Esophagus (tissue), 2 donors: ENCODE measurements around the gene COMMD1. TPM values are rescaled to one million over a fixed set of nuclear protein-coding genes. Genes with fewer than 3 reads are reported as not detected.
"Not testable (repeated sequence)": the region's sequence is repeated elsewhere in the genome, so short reads cannot be mapped to it uniquely, and the experiment has no call there.

Source experiments
- H3K27ac ChIP-seq, 2 donors: one replicate each; pipeline ENCODE4 v1.5.1; 2013; ENCODE audit warnings: low read depth in 2 of 2, mild to moderate bottlenecking in 2 of 2, inconsistent platforms in 1 of 2, low read length in 1 of 2, moderate library complexity in 1 of 2
- H3K27me3 ChIP-seq, 2 donors: one replicate each; pipeline ENCODE4 v1.6.1; 2013; ENCODE audit warnings: low read length in 2 of 2, control low read depth in 1 of 2, mild to moderate bottlenecking in 1 of 2; ENCODE audit not compliant: insufficient read depth in 2 of 2, control insufficient read depth in 1 of 2
- H3K36me3 ChIP-seq, 2 donors: one replicate each; pipeline ENCODE4 v1.6.1; 2013; ENCODE audit warnings: low read length in 1 of 2; ENCODE audit not compliant: control insufficient read depth in 2 of 2, insufficient read depth in 2 of 2
- H3K4me1 ChIP-seq, 2 donors: one replicate each; pipeline ENCODE4 v1.6.1; 2013; ENCODE audit warnings: low read length in 1 of 2; ENCODE audit not compliant: control insufficient read depth in 2 of 2, insufficient read depth in 2 of 2
- H3K4me3 ChIP-seq, 2 donors: one replicate each; pipeline ENCODE4 v1.5.1; 2013; ENCODE audit warnings: low read length in 2 of 2, mild to moderate bottlenecking in 2 of 2, low read depth in 1 of 2, moderate library complexity in 1 of 2
- H3K9me3 ChIP-seq, 2 donors: one replicate each; pipeline ENCODE4 v1.6.1; 2013; ENCODE audit warnings: mild to moderate bottlenecking in 2 of 2, low read depth in 1 of 2, low read length in 1 of 2, moderate library complexity in 1 of 2; ENCODE audit not compliant: control insufficient read depth in 2 of 2, insufficient read depth in 1 of 2
- WGBS, 2 donors: extraction: QIAGEN DNeasy Blood & Tissue Kit; methylation state at CpG; one replicate each; pipeline ENCODE4 v1.1.7; 2013; 5-methylcytosine and 5-hydroxymethylcytosine counted together
- polyA plus RNA-seq, 2 donors: library from polyadenylated mRNA; stranded (reverse); fragments of 200-250 nt; gene quantifications; one replicate each; pipeline ENCODE4 v1.2.3, GENCODE V29; 2013
- donor health status: healthy with polysubstance abuse.
- donor health status: Bipolar disorder and iron deficiency.

COMMD1 gene
- polyA plus RNA-seq, 2 donors: 36.7 to 49.2 TPM

DNA sequence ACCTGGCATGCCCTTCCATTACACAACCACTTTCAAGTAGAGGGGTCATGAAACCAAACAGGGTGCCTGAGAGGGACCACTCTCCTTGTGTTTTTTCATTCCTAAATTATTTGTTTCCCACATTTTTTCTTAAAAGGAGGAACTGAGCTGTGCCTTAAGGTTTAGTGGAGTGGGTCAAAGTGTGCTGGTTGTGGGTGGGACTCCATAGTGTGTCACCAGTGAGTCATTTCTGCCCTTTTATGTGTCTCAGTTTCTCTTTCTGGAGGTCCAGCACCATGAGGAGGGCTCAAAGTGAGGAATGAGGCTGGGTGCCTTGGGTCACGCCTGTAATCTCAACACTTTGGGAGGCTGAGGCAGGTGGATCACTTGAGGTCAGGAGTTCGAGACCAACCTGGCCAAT, 37.8 kb downstream of the COMMD1 start:
- no peaks in the 10 kb centered on the region for H3K9me3 ChIP-seq
- 97 to 98% methylated on average over 2 of the region's 2 CpGs for WGBS, 2 donors
- no peak overlapping the region for H3K4me3 ChIP-seq
- H3K4me1 ChIP-seq: no peaks in the 10 kb centered on the region
- H3K27ac ChIP-seq: no peak overlapping the region
- H3K27me3 ChIP-seq: no peaks in the 10 kb centered on the region
- H3K36me3 ChIP-seq: no peaks in the 10 kb centered on the region

DNA sequence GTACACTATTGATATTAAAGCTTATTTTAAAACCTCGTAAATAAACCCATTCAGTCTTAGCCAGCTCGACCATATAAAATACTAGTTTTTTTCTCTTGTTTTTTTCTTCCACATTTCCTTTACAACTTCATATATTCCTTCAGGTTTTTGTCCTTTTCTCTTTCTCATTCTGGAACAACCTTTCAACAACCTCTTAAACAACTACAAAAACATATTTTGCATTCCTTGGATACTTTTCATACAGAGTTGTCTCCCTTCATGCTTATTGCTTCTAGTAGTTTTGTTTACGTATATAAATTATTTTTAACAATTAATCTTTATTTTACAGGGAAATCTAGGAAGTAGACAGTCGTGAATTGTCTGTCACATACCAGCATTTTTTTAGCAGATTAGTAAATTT, 41.2 kb downstream of the COMMD1 start:
- Histone ChIP-seq H3K4me1 (peaks cover 0 to 2% of the 10 kb centered on the region in 2 donors), H3K27me3 (no peaks in the 10 kb centered on the region), H3K9me3 (no peaks in the 10 kb centered on the region), H3K4me3 (no peak overlapping the region), H3K36me3 (no peaks in the 10 kb centered on the region), H3K27ac (no peak overlapping the region)
- WGBS, 2 donors: 79 to 80% methylated on average over 4 of the region's 4 CpGs

DNA sequence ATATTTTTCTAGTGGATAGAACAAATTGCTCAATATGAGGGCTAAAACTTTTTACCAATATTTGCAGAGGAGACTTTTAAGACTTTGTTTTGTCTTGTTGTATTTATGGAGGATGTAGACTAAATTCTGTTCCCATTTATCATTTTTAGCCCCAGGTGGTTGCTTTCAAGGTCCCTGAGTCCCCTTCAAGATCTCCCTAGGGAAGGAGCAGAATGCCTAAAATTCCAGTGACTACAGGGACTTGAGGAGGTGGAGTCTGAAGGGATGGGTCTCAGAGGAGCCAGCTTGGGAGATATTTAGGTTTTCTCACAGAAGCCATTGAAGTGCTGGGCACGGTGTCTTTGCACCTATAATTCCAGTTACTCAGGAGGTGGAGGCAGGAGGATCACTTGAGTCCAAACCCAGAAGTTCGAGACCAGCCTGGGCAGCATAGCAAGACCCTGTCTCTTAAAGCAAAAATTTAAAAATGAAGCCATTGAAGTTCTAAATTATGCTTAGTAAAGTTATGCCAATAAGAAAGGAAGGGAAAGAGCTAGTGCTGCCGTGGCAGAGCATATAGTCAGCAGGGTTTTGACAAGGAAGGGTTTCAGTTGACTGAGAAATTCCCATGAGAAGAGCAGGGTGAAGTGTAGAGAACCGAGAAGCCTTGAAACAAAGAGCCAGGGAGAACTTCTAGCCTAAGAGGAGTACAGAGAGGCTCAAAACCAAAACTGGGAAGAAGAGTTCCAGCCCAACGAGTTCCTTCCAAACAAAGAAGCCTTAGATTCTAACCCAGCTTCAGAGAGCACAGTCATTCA, 43.4 kb downstream of the COMMD1 start:
- Histone ChIP-seq H3K9me3 (no peaks in the 10 kb centered on the region), H3K4me3 (no peak overlapping the region), H3K36me3 (no peaks in the 10 kb centered on the region), H3K27me3 (no peaks in the 10 kb centered on the region), H3K27ac (peak overlapping the region in 1 of 2 donors; percentile 22), H3K4me1 (peaks cover 0 to 2% of the 10 kb centered on the region in 2 donors)
- WGBS, 2 donors: 73 to 78% methylated on average over 5 of the region's 5 CpGs

DNA sequence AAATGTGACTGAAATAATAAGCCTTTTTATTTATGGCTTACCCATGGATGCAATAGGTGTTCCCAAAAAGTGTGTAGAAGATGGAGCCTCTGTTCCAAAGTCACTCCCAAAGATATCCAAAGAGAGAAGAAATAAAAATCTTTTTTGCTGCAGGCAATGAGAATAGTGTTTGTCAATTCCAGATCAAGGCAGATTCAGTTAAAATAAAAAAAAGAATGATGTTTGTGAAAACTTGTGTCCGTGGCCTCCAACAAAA, 43.9 kb downstream of the COMMD1 start:
- H3K9me3 ChIP-seq: no peaks in the 10 kb centered on the region
- H3K36me3 ChIP-seq: no peaks in the 10 kb centered on the region
- peaks cover 0 to 2% of the 10 kb centered on the region in 2 donors for H3K4me1 ChIP-seq
- no peaks in the 10 kb centered on the region for H3K27me3 ChIP-seq
- peak overlapping the region; percentile 11 to 49 for H3K27ac ChIP-seq
- H3K4me3 ChIP-seq: no peak overlapping the region
- WGBS, 2 donors: 57 to 68% methylated on average over 1 of the region's 1 CpG

DNA sequence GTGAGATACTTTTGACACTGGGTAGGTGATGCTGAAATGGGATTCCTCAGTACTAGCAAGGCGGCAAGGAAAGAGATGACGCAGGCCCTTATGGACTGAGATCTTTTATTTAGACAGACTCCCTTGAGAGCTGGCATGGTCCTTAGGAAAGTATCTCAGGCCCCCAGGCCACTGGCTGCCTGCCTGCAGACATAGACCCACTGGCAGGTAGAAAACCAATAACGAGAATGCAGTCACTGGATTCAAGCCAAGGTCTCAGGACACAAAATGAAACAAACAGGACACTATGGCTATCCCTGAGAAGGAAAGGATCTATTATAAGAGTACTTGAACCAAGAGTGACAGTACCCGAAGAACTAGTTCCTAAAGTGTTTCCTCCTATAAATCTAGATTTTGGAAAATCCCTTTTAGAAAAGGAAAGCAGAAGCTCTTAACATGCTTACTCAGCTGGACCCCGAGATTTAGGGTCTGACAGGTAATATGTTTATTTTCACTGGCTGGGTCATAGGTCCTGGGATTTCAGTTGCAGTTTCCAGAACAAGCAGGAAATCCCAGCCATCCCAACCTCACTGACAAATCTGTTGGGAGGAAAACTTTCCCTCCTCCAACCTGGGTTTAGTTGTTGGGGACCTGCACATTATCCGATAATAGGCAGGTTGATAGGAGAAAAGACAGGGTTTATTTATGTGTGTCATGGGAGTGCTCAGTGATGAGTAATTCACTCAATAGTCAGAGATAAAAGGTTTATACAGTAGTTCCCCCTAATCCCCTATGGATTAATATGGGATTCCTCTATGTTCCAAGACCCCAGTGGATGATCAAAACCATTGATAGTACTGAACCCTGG, 44.5 kb downstream of the COMMD1 start:
- H3K4me3 ChIP-seq: no peak overlapping the region
- peak overlapping the region; percentile 11 to 49 for H3K27ac ChIP-seq
- H3K36me3 ChIP-seq: no peaks in the 10 kb centered on the region
- H3K9me3 ChIP-seq: no peaks in the 10 kb centered on the region
- H3K4me1 ChIP-seq: peaks cover 0 to 2% of the 10 kb centered on the region in 2 donors
- WGBS, 2 donors: 51 to 57% methylated on average over 6 of the region's 6 CpGs
- H3K27me3 ChIP-seq: no peaks in the 10 kb centered on the region

DNA sequence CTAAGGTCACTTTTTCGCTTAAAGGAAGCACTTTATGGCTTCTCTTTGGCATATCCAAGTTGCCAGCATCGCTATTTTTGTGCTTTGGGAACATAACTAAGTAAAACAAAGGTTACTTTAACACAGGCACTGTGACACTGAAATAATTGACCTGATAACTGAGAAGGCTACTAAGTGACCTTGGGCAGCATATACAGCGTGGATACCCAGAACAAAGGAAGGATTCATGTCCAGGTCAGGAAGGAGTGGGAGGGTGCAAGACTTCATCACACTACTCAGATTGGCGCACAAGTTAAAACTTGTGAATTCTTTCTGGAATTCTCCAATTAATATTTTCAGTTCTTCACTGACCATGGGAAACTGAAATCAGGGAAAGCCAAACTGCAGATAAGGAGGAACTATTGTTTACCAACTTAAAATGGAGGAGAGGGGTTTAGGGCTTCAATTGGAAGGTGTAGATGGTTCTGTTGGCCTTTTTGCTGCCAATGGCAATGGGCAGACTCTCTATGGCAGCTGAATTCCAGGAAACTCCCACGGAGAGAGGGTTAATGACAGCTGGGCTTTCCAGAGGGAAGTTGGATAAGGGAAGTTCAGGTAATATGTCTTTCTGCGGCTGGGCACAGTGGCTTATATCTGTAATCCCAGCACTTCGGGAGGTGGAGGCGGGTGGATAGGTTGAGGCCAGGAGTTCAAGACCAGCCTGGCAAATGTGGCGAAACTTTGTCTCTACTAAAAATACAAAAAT, 45.3 kb downstream of the COMMD1 start:
- no peak overlapping the region for H3K27ac ChIP-seq
- WGBS, 2 donors: 85% methylated on average over 9 of the region's 9 CpGs
- no peaks in the 10 kb centered on the region for H3K9me3 ChIP-seq

DNA sequence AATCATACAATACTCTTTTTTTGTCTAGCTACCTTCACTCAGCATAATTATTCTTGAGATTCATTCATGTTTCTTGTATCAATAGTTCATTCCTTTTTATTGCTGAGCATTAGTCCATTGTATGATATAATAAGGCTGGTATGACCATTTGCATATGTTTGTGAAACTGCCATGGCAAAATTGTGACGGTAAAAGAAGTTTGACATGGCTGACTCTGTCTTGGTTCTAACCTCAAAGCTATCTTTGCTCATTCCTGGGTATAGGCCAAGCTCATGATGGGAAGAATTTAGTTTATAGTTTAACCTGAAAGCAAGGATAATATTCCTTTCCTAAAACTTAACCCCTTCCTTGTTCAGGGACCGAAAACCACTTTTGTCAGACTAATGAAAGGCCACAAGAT, 46.4 kb downstream of the COMMD1 start:
- Histone ChIP-seq H3K27me3 (no peaks in the 10 kb centered on the region), H3K4me3 (no peak overlapping the region), H3K27ac (no peak overlapping the region), H3K36me3 (no peaks in the 10 kb centered on the region), H3K9me3 (no peaks in the 10 kb centered on the region), H3K4me1 (peaks cover 0 to 2% of the 10 kb centered on the region in 2 donors)
- WGBS, 2 donors: 77 to 86% methylated on average over 2 of the region's 2 CpGs

More for the DNA sequence above, 45.3 kb downstream of the COMMD1 start:
- Histone ChIP-seq H3K27me3 (no peaks in the 10 kb centered on the region), H3K36me3 (no peaks in the 10 kb centered on the region), H3K4me3 (no peak overlapping the region), H3K4me1 (peaks cover 0 to 2% of the 10 kb centered on the region in 2 donors)

DNA sequence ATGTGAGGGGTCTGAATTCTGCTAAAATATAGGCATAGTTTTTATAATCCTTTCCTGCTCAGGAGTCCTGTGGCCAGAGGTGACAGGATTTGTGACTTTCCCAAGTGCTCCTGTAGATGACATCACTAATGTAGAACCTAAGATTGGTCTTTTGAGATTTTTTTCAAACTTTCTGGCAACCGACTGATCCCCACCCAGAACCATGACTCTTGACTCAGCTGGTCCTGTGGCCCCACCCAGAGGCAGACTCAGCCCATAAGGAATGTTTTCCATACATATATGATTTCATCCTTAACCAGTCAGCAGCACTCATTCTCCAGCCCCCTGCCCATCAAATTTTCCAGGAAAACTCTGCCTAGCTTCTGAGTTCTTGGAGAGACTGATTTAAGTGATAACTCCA, 46.8 kb downstream of the COMMD1 start:
- Histone ChIP-seq H3K4me3 (no peak overlapping the region), H3K4me1 (peaks cover 0 to 2% of the 10 kb centered on the region in 2 donors), H3K27ac (no peak overlapping the region), H3K9me3 (no peaks in the 10 kb centered on the region), H3K36me3 (no peaks in the 10 kb centered on the region), H3K27me3 (no peaks in the 10 kb centered on the region)
- WGBS, 2 donors: 86 to 90% methylated on average over 1 of the region's 1 CpG

DNA sequence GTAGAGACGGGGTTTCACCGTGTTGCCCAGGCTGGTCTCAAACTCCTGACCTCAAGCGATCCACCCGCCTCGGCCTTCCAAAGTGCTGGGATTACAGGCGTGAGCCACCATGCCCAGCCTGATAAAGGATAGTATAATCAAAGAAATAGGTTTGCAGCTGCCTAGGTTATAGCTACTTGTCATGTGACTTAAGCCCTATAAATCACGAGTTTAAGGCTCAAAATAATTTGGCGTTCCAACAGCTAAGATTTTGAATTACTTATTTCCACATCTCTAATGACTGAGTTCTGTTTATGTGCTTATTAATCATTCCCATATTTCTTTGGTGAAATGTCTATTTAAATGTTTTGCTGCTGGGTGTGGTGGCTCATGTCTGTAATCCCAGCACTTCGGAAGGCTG, 49.4 kb downstream of the COMMD1 start:
- not testable (repeated sequence) for H3K4me3 ChIP-seq, H3K4me1 ChIP-seq, H3K27me3 ChIP-seq, H3K36me3 ChIP-seq, H3K27ac ChIP-seq, H3K9me3 ChIP-seq
- 78 to 84% methylated on average over 9 of the region's 9 CpGs for WGBS, 2 donors
